GM12878 (cell line): ENCODE data around the gene CPEB3.

Experiments used
- BCL3 ChIP-seq: IDR thresholded peaks from 2 replicates; pipeline ENCODE4 v1.6.1; 2011; ENCODE audit warnings: borderline replicate concordance, low read depth, mild to moderate bottlenecking, moderate library complexity, low read length; ENCODE audit not compliant: insufficient read depth, poor library complexity, severe bottlenecking
- CREM ChIP-seq: IDR thresholded peaks from 2 replicates; pipeline ENCODE4 v1.6.1; 2014; ENCODE audit warnings: antibody characterized with exemption, low read depth
- EP300 ChIP-seq, 2 experiments: fragments of 150-350 bp in 1 of 2; IDR thresholded peaks; 2 replicates each; pipeline ENCODE4 v1.6.1; 2011 to 2012; ENCODE audit warnings: low read depth in 2 of 2, low read length in 2 of 2, borderline replicate concordance in 1 of 2, improper control_type of control experiment in 1 of 2, inconsistent platforms in 1 of 2; ENCODE audit not compliant: control insufficient read depth in 1 of 2
- EZH2 ChIP-seq: IDR thresholded peaks from 2 replicates; pipeline ENCODE4 v1.6.1; 2012; ENCODE audit warnings: low read depth, mild to moderate bottlenecking, control low read depth, inconsistent platforms, low read length, borderline replicate concordance; ENCODE audit not compliant: control insufficient read depth
- FOXM1 ChIP-seq: IDR thresholded peaks from 2 replicates; pipeline ENCODE4 v1.6.1; 2012; ENCODE audit warnings: low read depth, mild to moderate bottlenecking, inconsistent platforms, low read length, moderate library complexity
- POLR2AphosphoS5 ChIP-seq: IDR thresholded peaks from 2 replicates; pipeline ENCODE4 v1.6.1; 2011; ENCODE audit warnings: mild to moderate bottlenecking, low read length, inconsistent platforms

GRCh38 chr10:92278996-92279696 is 11.7 kb downstream of the CPEB3 start:
- TF ChIP-seq BCL3: no peak
- TF ChIP-seq EZH2: no peak
- no peak for TF ChIP-seq POLR2AphosphoS5
- TF ChIP-seq EP300 (IDR thresholded peaks at IDR 0.05; ENCODE audit: borderline replicate concordance in 1 of 2, control insufficient read depth in 1 of 2, low read depth in 2 of 2, low read length in 2 of 2): no peak
- TF ChIP-seq CREM: no peak
- no peak for TF ChIP-seq FOXM1
